H9 (cell line): ENCODE results near the gene MTX1. TPM values are rescaled to one million over a fixed set of nuclear protein-coding genes. Genes with fewer than 3 reads are reported as not detected.
A peak's percentile ranks its signal among the peaks of the same experiment; 100 is the strongest.
"Not testable (repeated sequence)": the region's sequence is repeated elsewhere in the genome, so short reads cannot be mapped to it uniquely, and the experiment has no call there.

ENCODE experiments used
- DNase-seq: peaks from one replicate; pipeline ENCODE4 v3.0.0-alpha.2; 2017
- H2AFZ ChIP-seq: one replicate; pipeline ENCODE4 v1.6.1; 2013; ENCODE audit warnings: mild to moderate bottlenecking, low read length, control low read depth, moderate library complexity
- H2AK5ac ChIP-seq: 2 replicates; pipeline ENCODE4 v1.6.1; 2013; ENCODE audit warnings: low read length, control low read depth, mixed read lengths; ENCODE audit not compliant: insufficient read length
- H2BK120ac ChIP-seq: one replicate; pipeline ENCODE4 v1.6.1; 2013; ENCODE audit warnings: low read depth, mild to moderate bottlenecking, low read length, control low read depth, inconsistent platforms; ENCODE audit not compliant: poor library complexity, severe bottlenecking
- H2BK12ac ChIP-seq: 2 replicates; pipeline ENCODE4 v1.6.1; 2013; ENCODE audit warnings: low read length, control low read depth, mixed read lengths, low read depth; ENCODE audit not compliant: insufficient read length
- H2BK15ac ChIP-seq: 2 replicates; pipeline ENCODE4 v1.6.1; 2013; ENCODE audit warnings: low read depth, low read length, control low read depth
- H2BK20ac ChIP-seq: one replicate; pipeline ENCODE4 v1.6.1; 2013; ENCODE audit warnings: low read depth, mild to moderate bottlenecking, low read length, control low read depth, inconsistent platforms; ENCODE audit not compliant: poor library complexity, severe bottlenecking
- H2BK5ac ChIP-seq: 2 replicates; pipeline ENCODE4 v1.6.1; 2013; ENCODE audit warnings: low read length, control low read depth, mixed read lengths; ENCODE audit not compliant: insufficient read length
- H3K14ac ChIP-seq: 2 replicates; pipeline ENCODE4 v1.6.1; 2013; ENCODE audit warnings: low read length, control low read depth; ENCODE audit not compliant: insufficient read depth
- H3K18ac ChIP-seq: 2 replicates; pipeline ENCODE4 v1.6.1; 2013; ENCODE audit warnings: low read depth, mild to moderate bottlenecking, mixed read lengths, low read length, control low read depth; ENCODE audit not compliant: insufficient read length
- H3K23ac ChIP-seq: 2 replicates; pipeline ENCODE4 v1.6.1; 2013; ENCODE audit warnings: low read length, control low read depth, mixed read lengths, low read depth; ENCODE audit not compliant: insufficient read length
- H3K23me2 ChIP-seq: 2 replicates; pipeline ENCODE4 v1.6.1; 2013; ENCODE audit warnings: low read depth, mild to moderate bottlenecking, mixed read lengths, low read length, control low read depth; ENCODE audit not compliant: insufficient read length, poor library complexity, severe bottlenecking
- H3K27ac ChIP-seq: 2 replicates; pipeline ENCODE4 v1.5.1; 2013; ENCODE audit warnings: low read length, control low read depth, mixed read lengths, low read depth; ENCODE audit not compliant: insufficient read length
- H3K27me3 ChIP-seq: 2 replicates; pipeline ENCODE4 v1.6.1; 2013; ENCODE audit warnings: low read length, control low read depth, inconsistent platforms; ENCODE audit not compliant: insufficient read depth
- H3K4ac ChIP-seq: 2 replicates; pipeline ENCODE4 v1.6.1; 2013; ENCODE audit warnings: low read depth, mild to moderate bottlenecking, control low read depth, inconsistent platforms, low read length, moderate library complexity
- H3K4me1 ChIP-seq: 2 replicates; pipeline ENCODE4 v1.6.1; 2013; ENCODE audit warnings: low read length, control low read depth, inconsistent platforms; ENCODE audit not compliant: insufficient read depth
- H3K4me2 ChIP-seq: 2 replicates; pipeline ENCODE4 v1.6.1; 2013; ENCODE audit warnings: low read length, control low read depth, mixed read lengths; ENCODE audit not compliant: insufficient read length, insufficient read depth
- H3K56ac ChIP-seq: 2 replicates; pipeline ENCODE4 v1.6.1; 2013; ENCODE audit warnings: low read depth, mild to moderate bottlenecking, mixed read lengths, low read length, control low read depth; ENCODE audit not compliant: insufficient read length
- H3K79me1 ChIP-seq: 2 replicates; pipeline ENCODE4 v1.6.1; 2013; ENCODE audit warnings: low read depth, mild to moderate bottlenecking, moderate library complexity, low read length, control low read depth, inconsistent platforms; ENCODE audit not compliant: insufficient read depth, poor library complexity, severe bottlenecking
- H3K79me2 ChIP-seq: 2 replicates; pipeline ENCODE4 v1.6.1; 2013; ENCODE audit warnings: low read length, control low read depth, inconsistent platforms; ENCODE audit not compliant: insufficient read depth
- H3K9ac ChIP-seq: 2 replicates; pipeline ENCODE4 v1.6.1; 2013; ENCODE audit warnings: low read length, control low read depth, mixed read lengths; ENCODE audit not compliant: insufficient read length; ENCODE audit errors: extremely low read depth
- H3K9me3 ChIP-seq: one replicate; pipeline ENCODE4 v1.6.1; 2013; ENCODE audit warnings: low read depth, low read length, inconsistent platforms; ENCODE audit not compliant: control insufficient read depth
- H3T11ph ChIP-seq: one replicate; pipeline ENCODE4 v1.6.1; 2013; ENCODE audit warnings: mild to moderate bottlenecking, low read length, control low read depth, inconsistent platforms
- H4K20me1 ChIP-seq: one replicate; pipeline ENCODE4 v1.6.1; 2013; ENCODE audit not compliant: control insufficient read depth, insufficient read length, insufficient read depth
- H4K5ac ChIP-seq: 2 replicates; pipeline ENCODE4 v1.6.1; 2013; ENCODE audit warnings: low read depth, mild to moderate bottlenecking, mixed read lengths, low read length, control low read depth; ENCODE audit not compliant: insufficient read length
- H4K8ac ChIP-seq: replicated peaks from 2 replicates; pipeline ENCODE4 v1.6.1; 2013; ENCODE audit warnings: low read length, control low read depth, mixed read lengths, low read depth; ENCODE audit not compliant: insufficient read length
- H4K91ac ChIP-seq: 2 replicates; pipeline ENCODE4 v1.6.1; 2013; ENCODE audit warnings: low read depth, mild to moderate bottlenecking, moderate library complexity, mixed read lengths, low read length, control low read depth; ENCODE audit not compliant: insufficient read length
- H3K27ac Mint-ChIP-seq, 3 experiments: 2 replicates in 2 of 3; 3 replicates in 1 of 3; pipeline ENCODE4 v1.8.0; 2020 to 2021; ENCODE audit warnings: mixed read lengths in 3 of 3, mild to moderate bottlenecking in 1 of 3, moderate library complexity in 1 of 3
- H3K27me3 Mint-ChIP-seq: 2 replicates; pipeline ENCODE4 v1.8.0; 2021; ENCODE audit warnings: low read depth, mild to moderate bottlenecking, moderate library complexity, mixed read lengths
- H3K36me3 Mint-ChIP-seq, 3 experiments: 2 replicates in 2 of 3; 3 replicates in 1 of 3; pipeline ENCODE4 v1.8.0; 2020 to 2021; ENCODE audit warnings: low read depth in 3 of 3, mixed read lengths in 3 of 3; ENCODE audit not compliant: insufficient read depth in 1 of 3
- H3K4me1 Mint-ChIP-seq, 2 experiments: 2 replicates each; pipeline ENCODE4 v1.8.0; 2020; ENCODE audit warnings: mixed read lengths in 2 of 2
- H3K4me3 Mint-ChIP-seq, 2 experiments: 2 replicates in 1 of 2; 3 replicates in 1 of 2; pipeline ENCODE4 v1.8.0; 2020 to 2021; ENCODE audit warnings: mild to moderate bottlenecking in 2 of 2, mixed read lengths in 2 of 2, moderate library complexity in 1 of 2
- H3K9me3 Mint-ChIP-seq, 2 experiments: 2 replicates in 1 of 2; 3 replicates in 1 of 2; pipeline ENCODE4 v1.8.0; 2020; ENCODE audit warnings: mild to moderate bottlenecking in 2 of 2, mixed read lengths in 2 of 2, moderate library complexity in 1 of 2
- WGBS: extraction: QIAGEN DNeasy Blood & Tissue Kit; methylation state at CpG from one replicate; pipeline ENCODE4 v1.1.7; 2013; ENCODE audit warnings: missing lambda C conversion rate, low lambda C conversion rate, mixed read lengths; ENCODE audit not compliant: insufficient read length; ENCODE audit errors: extremely low coverage; 5-methylcytosine and 5-hydroxymethylcytosine counted together
- total RNA-seq: library from RNA; stranded (reverse); gene quantifications from 2 replicates; pipeline ENCODE4 v1.2.1, GENCODE V29; 2021
- TF ChIP-seq, protein P1 (sequence below): fragments of 200-600 bp; sonication (generic); conservative IDR thresholded peaks from 3 replicates; pipeline ENCODE4 v1.8.0; 2021; ENCODE audit warnings: antibody characterized with exemption, mild to moderate bottlenecking

Gene MTX1
- total RNA-seq, 1 experiment from 2014 or later, result 45.0 TPM

DNA sequence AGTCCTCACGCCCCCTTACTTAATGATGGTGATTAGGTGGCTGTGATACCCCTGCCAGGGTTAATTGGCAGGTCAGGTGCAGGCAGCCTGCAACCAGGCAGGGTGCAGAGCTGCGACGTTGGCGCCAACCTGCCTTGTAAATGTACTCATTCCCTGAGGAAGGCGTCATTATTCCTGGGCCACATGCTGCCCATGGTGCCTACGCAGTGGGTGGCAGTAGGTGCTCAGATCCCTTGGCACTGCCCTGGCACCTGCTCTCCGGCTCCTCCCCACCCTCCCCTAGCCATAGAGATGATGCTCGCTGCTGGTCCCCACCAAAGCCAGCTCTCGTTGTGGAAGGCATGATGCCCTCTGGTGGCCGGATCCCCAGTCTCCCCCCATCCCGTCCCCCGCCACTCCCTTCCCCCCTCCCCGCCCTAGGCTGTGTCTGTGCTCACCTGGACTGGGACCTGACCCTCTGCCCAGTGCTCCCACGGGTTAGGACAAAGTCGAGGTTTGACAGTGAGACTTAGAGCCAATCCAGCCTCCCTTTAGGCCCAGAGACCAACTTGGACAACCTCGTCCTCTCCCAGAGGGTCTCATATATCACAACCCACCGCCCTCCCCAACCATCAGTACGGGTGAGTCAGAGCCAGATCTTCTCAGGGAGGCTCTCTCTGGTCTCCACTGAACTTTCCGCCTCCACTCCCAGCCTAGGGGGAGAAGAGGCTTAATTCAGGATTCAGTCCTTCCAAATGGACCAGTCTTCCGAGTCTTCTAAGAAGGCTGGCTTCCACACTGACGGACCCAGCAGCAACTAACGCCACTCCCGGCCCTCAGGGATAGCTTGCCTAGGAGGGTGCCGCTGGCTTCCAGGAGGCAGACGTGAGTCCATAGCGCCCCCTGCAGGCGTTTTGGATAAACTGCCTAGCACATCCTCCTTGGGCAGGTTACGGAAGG lies 41.1 kb upstream of the MTX1 start:
- Histone ChIP-seq H3K4me2 (peak overlapping the region; percentile 94), H3K23me2 (peaks cover 10% of the 10 kb centered on the region), H4K5ac (no peak overlapping the region), H2BK15ac (no peak overlapping the region), H3K27me3 (no peaks in the 10 kb centered on the region), H4K20me1 (no peaks in the 10 kb centered on the region), H3K23ac (no peak overlapping the region), H2AK5ac (no peak overlapping the region), H3K4me1 (no peaks in the 10 kb centered on the region), H3K9me3 (no peaks in the 10 kb centered on the region), H2BK20ac (no peak overlapping the region), H4K8ac (no peak overlapping the region), H3K56ac (no peak overlapping the region), H3K27ac (no peak overlapping the region), H3T11ph (no peak overlapping the region), H3K4ac (no peak overlapping the region), H3K18ac (no peak overlapping the region), H2BK120ac (no peak overlapping the region), H4K91ac (no peak overlapping the region), H2BK12ac (no peak overlapping the region), H3K9ac (no peak overlapping the region), H3K14ac (no peak overlapping the region), H2AFZ (no peak overlapping the region), H3K79me2 (no peaks in the 10 kb centered on the region; the same call in 1 of the 2 replicates), H2BK5ac (no peak overlapping the region), H3K79me1 (no peaks in the 10 kb centered on the region)
- H3K27ac Mint-ChIP-seq, result peak overlapping the region in 2 of 3 experiments; percentile 83 to 96; a peak in 4 of 7 replicates
- H3K4me1 Mint-ChIP-seq, result peaks cover 12 to 24% of the 10 kb centered on the region in 2 experiments
- TF ChIP-seq, protein P1, sequence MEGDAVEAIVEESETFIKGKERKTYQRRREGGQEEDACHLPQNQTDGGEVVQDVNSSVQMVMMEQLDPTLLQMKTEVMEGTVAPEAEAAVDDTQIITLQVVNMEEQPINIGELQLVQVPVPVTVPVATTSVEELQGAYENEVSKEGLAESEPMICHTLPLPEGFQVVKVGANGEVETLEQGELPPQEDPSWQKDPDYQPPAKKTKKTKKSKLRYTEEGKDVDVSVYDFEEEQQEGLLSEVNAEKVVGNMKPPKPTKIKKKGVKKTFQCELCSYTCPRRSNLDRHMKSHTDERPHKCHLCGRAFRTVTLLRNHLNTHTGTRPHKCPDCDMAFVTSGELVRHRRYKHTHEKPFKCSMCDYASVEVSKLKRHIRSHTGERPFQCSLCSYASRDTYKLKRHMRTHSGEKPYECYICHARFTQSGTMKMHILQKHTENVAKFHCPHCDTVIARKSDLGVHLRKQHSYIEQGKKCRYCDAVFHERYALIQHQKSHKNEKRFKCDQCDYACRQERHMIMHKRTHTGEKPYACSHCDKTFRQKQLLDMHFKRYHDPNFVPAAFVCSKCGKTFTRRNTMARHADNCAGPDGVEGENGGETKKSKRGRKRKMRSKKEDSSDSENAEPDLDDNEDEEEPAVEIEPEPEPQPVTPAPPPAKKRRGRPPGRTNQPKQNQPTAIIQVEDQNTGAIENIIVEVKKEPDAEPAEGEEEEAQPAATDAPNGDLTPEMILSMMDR, result peak; percentile 83
- no CpG with 5 or more reads among the region's 28 CpGs for WGBS
- peaks cover 4 to 5% of the 10 kb centered on the region in 2 experiments; a peak in 4 of 5 replicates for H3K9me3 Mint-ChIP-seq
- peaks cover 3% of the 10 kb centered on the region for H3K27me3 Mint-ChIP-seq
- H3K4me3 Mint-ChIP-seq, result peak overlapping the region; percentile 69 to 89
- peaks cover 3 to 22% (median 13%) of the 10 kb centered on the region in 3 experiments for H3K36me3 Mint-ChIP-seq
- peak; percentile 93 for DNase-seq

DNA sequence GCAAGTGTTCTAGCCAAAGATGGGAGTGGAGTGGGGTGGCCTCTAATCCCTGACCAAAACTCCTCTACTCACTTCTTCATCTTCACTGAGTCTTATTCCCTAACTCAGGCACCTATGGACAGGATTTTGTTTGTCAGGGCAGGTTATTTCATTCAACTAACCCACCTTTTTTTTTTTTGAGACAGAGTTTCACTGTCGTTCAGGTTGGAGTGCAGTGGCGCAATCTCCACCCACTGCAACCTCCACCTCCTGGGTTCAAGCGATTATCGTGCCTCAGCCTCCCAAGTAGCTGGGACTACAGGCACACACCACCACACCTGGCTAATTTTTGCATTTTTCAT lies 40.4 kb upstream of the MTX1 start:
- not testable (repeated sequence) for H2BK120ac ChIP-seq, DNase-seq, H2BK20ac ChIP-seq, H3K4me1 ChIP-seq, H2AFZ ChIP-seq, H3K79me2 ChIP-seq, H3K27ac ChIP-seq, H3K9me3 Mint-ChIP-seq, H2AK5ac ChIP-seq, H3K4ac ChIP-seq, H2BK5ac ChIP-seq, H3K23ac ChIP-seq, H3K27me3 ChIP-seq, H3K56ac ChIP-seq, H3K9me3 ChIP-seq, H2BK12ac ChIP-seq, H4K5ac ChIP-seq, H3K79me1 ChIP-seq, H4K20me1 ChIP-seq, H3K27me3 Mint-ChIP-seq, H3K9ac ChIP-seq, H3K27ac Mint-ChIP-seq, H4K91ac ChIP-seq, H2BK15ac ChIP-seq, H4K8ac ChIP-seq, H3T11ph ChIP-seq, H3K18ac ChIP-seq, H3K14ac ChIP-seq
- Mint-ChIP-seq H3K4me3 (peak overlapping the region in 1 of 2 experiments; percentile 89; a peak in 1 of 5 replicates), H3K36me3 (peaks cover 3 to 22% (median 15%) of the 10 kb centered on the region in 3 experiments), H3K4me1 (peaks cover 13 to 26% of the 10 kb centered on the region in 2 experiments)
- H3K4me2 ChIP-seq, result peak overlapping the region; percentile 94
- H3K23me2 ChIP-seq, result peaks cover 12% of the 10 kb centered on the region
- no CpG with 5 or more reads among the region's 4 CpGs for WGBS
